H9 (cell line): Measurements from ENCODE around the gene DPRX. TPM values are rescaled to one million over a fixed set of nuclear protein-coding genes. Genes with fewer than 3 reads are reported as not detected.

Source experiments
- DNase-seq: peaks from one replicate; pipeline ENCODE4 v3.0.0-alpha.2; 2017
- H2AFZ ChIP-seq: one replicate; pipeline ENCODE4 v1.6.1; 2013; ENCODE audit warnings: mild to moderate bottlenecking, low read length, control low read depth, moderate library complexity
- H2AK5ac ChIP-seq: 2 replicates; pipeline ENCODE4 v1.6.1; 2013; ENCODE audit warnings: low read length, control low read depth, mixed read lengths; ENCODE audit not compliant: insufficient read length
- H2BK120ac ChIP-seq: one replicate; pipeline ENCODE4 v1.6.1; 2013; ENCODE audit warnings: low read depth, mild to moderate bottlenecking, low read length, control low read depth, inconsistent platforms; ENCODE audit not compliant: poor library complexity, severe bottlenecking
- H2BK12ac ChIP-seq: 2 replicates; pipeline ENCODE4 v1.6.1; 2013; ENCODE audit warnings: low read length, control low read depth, mixed read lengths, low read depth; ENCODE audit not compliant: insufficient read length
- H2BK15ac ChIP-seq: 2 replicates; pipeline ENCODE4 v1.6.1; 2013; ENCODE audit warnings: low read depth, low read length, control low read depth
- H2BK20ac ChIP-seq: one replicate; pipeline ENCODE4 v1.6.1; 2013; ENCODE audit warnings: low read depth, mild to moderate bottlenecking, low read length, control low read depth, inconsistent platforms; ENCODE audit not compliant: poor library complexity, severe bottlenecking
- H2BK5ac ChIP-seq: 2 replicates; pipeline ENCODE4 v1.6.1; 2013; ENCODE audit warnings: low read length, control low read depth, mixed read lengths; ENCODE audit not compliant: insufficient read length
- H3K14ac ChIP-seq: 2 replicates; pipeline ENCODE4 v1.6.1; 2013; ENCODE audit warnings: low read length, control low read depth; ENCODE audit not compliant: insufficient read depth
- H3K18ac ChIP-seq: 2 replicates; pipeline ENCODE4 v1.6.1; 2013; ENCODE audit warnings: low read depth, mild to moderate bottlenecking, mixed read lengths, low read length, control low read depth; ENCODE audit not compliant: insufficient read length
- H3K23ac ChIP-seq: 2 replicates; pipeline ENCODE4 v1.6.1; 2013; ENCODE audit warnings: low read length, control low read depth, mixed read lengths, low read depth; ENCODE audit not compliant: insufficient read length
- H3K23me2 ChIP-seq: 2 replicates; pipeline ENCODE4 v1.6.1; 2013; ENCODE audit warnings: low read depth, mild to moderate bottlenecking, mixed read lengths, low read length, control low read depth; ENCODE audit not compliant: insufficient read length, poor library complexity, severe bottlenecking
- H3K27ac ChIP-seq: 2 replicates; pipeline ENCODE4 v1.5.1; 2013; ENCODE audit warnings: low read length, control low read depth, mixed read lengths, low read depth; ENCODE audit not compliant: insufficient read length
- H3K27me3 ChIP-seq: 2 replicates; pipeline ENCODE4 v1.6.1; 2013; ENCODE audit warnings: low read length, control low read depth, inconsistent platforms; ENCODE audit not compliant: insufficient read depth
- H3K4ac ChIP-seq: 2 replicates; pipeline ENCODE4 v1.6.1; 2013; ENCODE audit warnings: low read depth, mild to moderate bottlenecking, control low read depth, inconsistent platforms, low read length, moderate library complexity
- H3K4me1 ChIP-seq: 2 replicates; pipeline ENCODE4 v1.6.1; 2013; ENCODE audit warnings: low read length, control low read depth, inconsistent platforms; ENCODE audit not compliant: insufficient read depth
- H3K4me2 ChIP-seq: 2 replicates; pipeline ENCODE4 v1.6.1; 2013; ENCODE audit warnings: low read length, control low read depth, mixed read lengths; ENCODE audit not compliant: insufficient read length, insufficient read depth
- H3K56ac ChIP-seq: 2 replicates; pipeline ENCODE4 v1.6.1; 2013; ENCODE audit warnings: low read depth, mild to moderate bottlenecking, mixed read lengths, low read length, control low read depth; ENCODE audit not compliant: insufficient read length
- H3K79me1 ChIP-seq: 2 replicates; pipeline ENCODE4 v1.6.1; 2013; ENCODE audit warnings: low read depth, mild to moderate bottlenecking, moderate library complexity, low read length, control low read depth, inconsistent platforms; ENCODE audit not compliant: insufficient read depth, poor library complexity, severe bottlenecking
- H3K79me2 ChIP-seq: 2 replicates; pipeline ENCODE4 v1.6.1; 2013; ENCODE audit warnings: low read length, control low read depth, inconsistent platforms; ENCODE audit not compliant: insufficient read depth
- H3K9ac ChIP-seq: 2 replicates; pipeline ENCODE4 v1.6.1; 2013; ENCODE audit warnings: low read length, control low read depth, mixed read lengths; ENCODE audit not compliant: insufficient read length; ENCODE audit errors: extremely low read depth
- H3K9me3 ChIP-seq: one replicate; pipeline ENCODE4 v1.6.1; 2013; ENCODE audit warnings: low read depth, low read length, inconsistent platforms; ENCODE audit not compliant: control insufficient read depth
- H3T11ph ChIP-seq: one replicate; pipeline ENCODE4 v1.6.1; 2013; ENCODE audit warnings: mild to moderate bottlenecking, low read length, control low read depth, inconsistent platforms
- H4K20me1 ChIP-seq: one replicate; pipeline ENCODE4 v1.6.1; 2013; ENCODE audit not compliant: control insufficient read depth, insufficient read length, insufficient read depth
- H4K5ac ChIP-seq: 2 replicates; pipeline ENCODE4 v1.6.1; 2013; ENCODE audit warnings: low read depth, mild to moderate bottlenecking, mixed read lengths, low read length, control low read depth; ENCODE audit not compliant: insufficient read length
- H4K8ac ChIP-seq: replicated peaks from 2 replicates; pipeline ENCODE4 v1.6.1; 2013; ENCODE audit warnings: low read length, control low read depth, mixed read lengths, low read depth; ENCODE audit not compliant: insufficient read length
- H4K91ac ChIP-seq: 2 replicates; pipeline ENCODE4 v1.6.1; 2013; ENCODE audit warnings: low read depth, mild to moderate bottlenecking, moderate library complexity, mixed read lengths, low read length, control low read depth; ENCODE audit not compliant: insufficient read length
- H3K27ac Mint-ChIP-seq, 3 experiments: 2 replicates in 2 of 3; 3 replicates in 1 of 3; pipeline ENCODE4 v1.8.0; 2020 to 2021; ENCODE audit warnings: mixed read lengths in 3 of 3, mild to moderate bottlenecking in 1 of 3, moderate library complexity in 1 of 3
- H3K27me3 Mint-ChIP-seq: 2 replicates; pipeline ENCODE4 v1.8.0; 2021; ENCODE audit warnings: low read depth, mild to moderate bottlenecking, moderate library complexity, mixed read lengths
- H3K36me3 Mint-ChIP-seq, 3 experiments: 2 replicates in 2 of 3; 3 replicates in 1 of 3; pipeline ENCODE4 v1.8.0; 2020 to 2021; ENCODE audit warnings: low read depth in 3 of 3, mixed read lengths in 3 of 3; ENCODE audit not compliant: insufficient read depth in 1 of 3
- H3K4me1 Mint-ChIP-seq, 2 experiments: 2 replicates each; pipeline ENCODE4 v1.8.0; 2020; ENCODE audit warnings: mixed read lengths in 2 of 2
- H3K4me3 Mint-ChIP-seq, 2 experiments: 2 replicates in 1 of 2; 3 replicates in 1 of 2; pipeline ENCODE4 v1.8.0; 2020 to 2021; ENCODE audit warnings: mild to moderate bottlenecking in 2 of 2, mixed read lengths in 2 of 2, moderate library complexity in 1 of 2
- H3K9me3 Mint-ChIP-seq, 2 experiments: 2 replicates in 1 of 2; 3 replicates in 1 of 2; pipeline ENCODE4 v1.8.0; 2020; ENCODE audit warnings: mild to moderate bottlenecking in 2 of 2, mixed read lengths in 2 of 2, moderate library complexity in 1 of 2
- WGBS: extraction: QIAGEN DNeasy Blood & Tissue Kit; methylation state at CpG from one replicate; pipeline ENCODE4 v1.1.7; 2013; ENCODE audit warnings: missing lambda C conversion rate, low lambda C conversion rate, mixed read lengths; ENCODE audit not compliant: insufficient read length; ENCODE audit errors: extremely low coverage; 5-methylcytosine and 5-hydroxymethylcytosine counted together
- total RNA-seq: library from RNA; stranded (reverse); gene quantifications from 2 replicates; pipeline ENCODE4 v1.2.1, GENCODE V29; 2021
- TF ChIP-seq, protein P1 (sequence below): fragments of 200-600 bp; sonication (generic); conservative IDR thresholded peaks from 3 replicates; pipeline ENCODE4 v1.8.0; 2021; ENCODE audit warnings: antibody characterized with exemption, mild to moderate bottlenecking

Gene DPRX
- total RNA-seq, 1 experiment from 2014 or later, result not detected

DNA sequence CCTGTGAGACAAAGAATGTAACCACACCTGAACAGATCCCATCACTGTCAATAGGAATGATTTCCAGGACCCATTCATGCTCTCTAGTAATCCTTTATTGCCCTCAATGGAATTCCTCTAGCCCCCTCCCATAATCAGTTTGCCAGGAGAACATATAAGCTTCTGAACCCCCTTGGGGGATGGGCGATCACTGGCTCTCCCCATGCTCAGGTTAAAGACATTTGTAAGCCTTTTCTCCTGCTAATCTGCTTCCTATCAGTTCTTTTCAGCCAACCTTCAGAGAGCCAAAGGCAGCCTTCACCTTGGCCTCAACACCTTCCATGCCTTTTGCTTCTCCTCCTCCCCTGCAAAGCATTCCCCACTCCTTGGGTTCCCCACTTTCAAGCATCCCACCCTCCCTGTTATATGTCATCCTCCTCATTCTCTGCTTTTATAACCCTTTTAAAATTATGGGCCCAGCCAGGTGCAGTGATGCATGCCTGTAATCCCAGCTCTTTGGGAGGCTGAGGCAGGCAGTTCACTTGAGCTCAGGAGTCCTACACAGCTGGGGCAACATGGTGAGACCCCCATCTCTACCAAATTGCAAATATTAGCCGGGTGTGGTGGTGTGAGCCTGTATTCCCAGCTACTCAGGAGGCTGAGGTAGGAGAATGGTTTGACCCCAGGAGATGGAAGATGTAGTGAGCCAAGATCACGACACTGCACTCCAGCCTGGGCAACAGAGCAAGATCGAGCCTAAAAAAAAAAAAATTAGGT, 12.4 kb downstream of the DPRX start:
- no peak overlapping the region for H4K8ac ChIP-seq
- peak overlapping the region; percentile 1 for H3K27ac ChIP-seq
- H3K18ac ChIP-seq, result no peak overlapping the region
- WGBS, result no CpG with 5 or more reads among the region's 4 CpGs
- no peaks in the 10 kb centered on the region for H3K27me3 ChIP-seq
- no peak overlapping the region for H2AFZ ChIP-seq
- no peaks in the 10 kb centered on the region for H3K9me3 ChIP-seq
- no peak overlapping the region for H3T11ph ChIP-seq
- Mint-ChIP-seq H3K4me3 (peak overlapping the region; percentile 3 to 5; a peak in 2 of 5 replicates), H3K27me3 (no peaks in the 10 kb centered on the region), H3K9me3 (peaks cover 17% of the 10 kb centered on the region in 2 experiments), H3K36me3 (peaks cover 4 to 17% (median 11%) of the 10 kb centered on the region in 3 experiments), H3K4me1 (peaks cover 35 to 36% of the 10 kb centered on the region in 2 experiments), H3K27ac (peak overlapping the region; percentile 24 to 99 (median 89))
- H2BK20ac ChIP-seq, result no peak overlapping the region
- H3K4me2 ChIP-seq, result no peak overlapping the region
- H3K79me2 ChIP-seq, result no peaks in the 10 kb centered on the region
- H3K56ac ChIP-seq, result no peak overlapping the region
- H2AK5ac ChIP-seq, result no peak overlapping the region
- H2BK15ac ChIP-seq, result no peak overlapping the region
- no peaks in the 10 kb centered on the region for H3K23me2 ChIP-seq
- TF ChIP-seq, protein P1, sequence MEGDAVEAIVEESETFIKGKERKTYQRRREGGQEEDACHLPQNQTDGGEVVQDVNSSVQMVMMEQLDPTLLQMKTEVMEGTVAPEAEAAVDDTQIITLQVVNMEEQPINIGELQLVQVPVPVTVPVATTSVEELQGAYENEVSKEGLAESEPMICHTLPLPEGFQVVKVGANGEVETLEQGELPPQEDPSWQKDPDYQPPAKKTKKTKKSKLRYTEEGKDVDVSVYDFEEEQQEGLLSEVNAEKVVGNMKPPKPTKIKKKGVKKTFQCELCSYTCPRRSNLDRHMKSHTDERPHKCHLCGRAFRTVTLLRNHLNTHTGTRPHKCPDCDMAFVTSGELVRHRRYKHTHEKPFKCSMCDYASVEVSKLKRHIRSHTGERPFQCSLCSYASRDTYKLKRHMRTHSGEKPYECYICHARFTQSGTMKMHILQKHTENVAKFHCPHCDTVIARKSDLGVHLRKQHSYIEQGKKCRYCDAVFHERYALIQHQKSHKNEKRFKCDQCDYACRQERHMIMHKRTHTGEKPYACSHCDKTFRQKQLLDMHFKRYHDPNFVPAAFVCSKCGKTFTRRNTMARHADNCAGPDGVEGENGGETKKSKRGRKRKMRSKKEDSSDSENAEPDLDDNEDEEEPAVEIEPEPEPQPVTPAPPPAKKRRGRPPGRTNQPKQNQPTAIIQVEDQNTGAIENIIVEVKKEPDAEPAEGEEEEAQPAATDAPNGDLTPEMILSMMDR, result no peak
- H2BK120ac ChIP-seq, result no peak overlapping the region
- H3K23ac ChIP-seq, result no peak overlapping the region
- peak; percentile 49 for DNase-seq
- H4K91ac ChIP-seq, result no peak overlapping the region
- no peak overlapping the region for H4K5ac ChIP-seq
- no peak overlapping the region for H2BK12ac ChIP-seq
- no peaks in the 10 kb centered on the region for H4K20me1 ChIP-seq
- H3K14ac ChIP-seq, result no peak overlapping the region
- no peak overlapping the region for H3K4ac ChIP-seq
- H3K9ac ChIP-seq, result no peak overlapping the region
- H3K79me1 ChIP-seq, result no peaks in the 10 kb centered on the region
- H2BK5ac ChIP-seq, result no peak overlapping the region
- H3K4me1 ChIP-seq, result peaks cover 7% of the 10 kb centered on the region
